NCI-H526 (cell line): ENCODE measurements around the gene GAPDH.
"Not testable (repeated sequence)": the region's sequence is repeated elsewhere in the genome, so short reads cannot be mapped to it uniquely, and the experiment has no call there.

Source experiments
- DNase-seq, 2 experiments: peaks; one replicate each; lab custom pipeline; 2025; lab: John Stamatoyannopoulos, UW

GAPDH gene

GRCh38 chr12:6563448-6564050 lies 29.2 kb downstream of the GAPDH start:
- DNase-seq: peak in 1 of 2 experiments; percentile 53

- DNase-seq: no peak
Measured at GRCh38 chr12:6567112-6567670, 32.9 kb downstream of the GAPDH start.

GRCh38 chr12:6569312-6569711 lies 35.0 kb downstream of the GAPDH start:
- no peak for DNase-seq

- no peak for DNase-seq
Measured at GRCh38 chr12:6569786-6570185, 35.5 kb downstream of the GAPDH start.

GRCh38 chr12:6570264-6570887 lies 36.1 kb downstream of the GAPDH start:
- DNase-seq: peak in 1 of 2 experiments; percentile 59

- no peak for DNase-seq
Measured at GRCh38 chr12:6573001-6573400, 38.7 kb downstream of the GAPDH start.

- DNase-seq: no peak
Measured at GRCh38 chr12:6574576-6575295, 40.4 kb downstream of the GAPDH start.

- DNase-seq: no peak
Measured at GRCh38 chr12:6575648-6576047, 41.3 kb downstream of the GAPDH start.

- no peak for DNase-seq
Measured at GRCh38 chr12:6582196-6582595, 47.9 kb downstream of the GAPDH start.

- DNase-seq: no peak
Measured at GRCh38 chr12:6582959-6583358, 48.6 kb downstream of the GAPDH start.

GRCh38 chr12:6584293-6584692 lies 50.0 kb downstream of the GAPDH start:
- no peak for DNase-seq

GRCh38 chr12:6586569-6586968 lies 52.3 kb downstream of the GAPDH start:
- not testable (repeated sequence) for DNase-seq
